Mucosa of rectum (tissue), 2 donors: ENCODE measurements around the gene PSD4.
A peak's percentile ranks its signal among the peaks of the same experiment; 100 is the strongest.

ENCODE experiments used
- H3K27ac ChIP-seq, 2 donors: one replicate each; pipeline ENCODE4 v1.7.0; 2013; ENCODE audit warnings: inconsistent platforms in 2 of 2, low read depth in 2 of 2, low read length in 2 of 2
- H3K27me3 ChIP-seq, 2 donors: one replicate each; pipeline ENCODE4 v1.7.0; 2013; ENCODE audit warnings: low read length in 2 of 2; ENCODE audit not compliant: control insufficient read depth in 2 of 2, insufficient read depth in 2 of 2
- H3K36me3 ChIP-seq, 2 donors: one replicate each; pipeline ENCODE4 v1.7.0; 2013; ENCODE audit warnings: low read length in 2 of 2; ENCODE audit not compliant: control insufficient read depth in 2 of 2, insufficient read depth in 2 of 2
- H3K4me1 ChIP-seq, 2 donors: one replicate each; pipeline ENCODE4 v1.7.0; 2013; ENCODE audit warnings: low read length in 2 of 2, mild to moderate bottlenecking in 1 of 2; ENCODE audit not compliant: control insufficient read depth in 2 of 2, insufficient read depth in 2 of 2
- H3K4me3 ChIP-seq, 2 donors: one replicate each; pipeline ENCODE4 v1.7.0; 2013; ENCODE audit warnings: low read length in 2 of 2
- H3K9ac ChIP-seq, 2 donors: one replicate each; pipeline ENCODE4 v1.7.0; 2013; ENCODE audit warnings: low read length in 2 of 2, low read depth in 1 of 2, mild to moderate bottlenecking in 1 of 2
- H3K9me3 ChIP-seq, 2 donors: one replicate each; pipeline ENCODE4 v1.7.0; 2013; ENCODE audit warnings: low read length in 2 of 2; ENCODE audit not compliant: control insufficient read depth in 2 of 2
- donor health status: healthy.
- donor health status: Normal muscosa, but diverticular disease.

PSD4 gene

GRCh38 chr2:113132414-113133021 is 41.3 kb upstream of the PSD4 start:
- Histone ChIP-seq H3K36me3 (no peaks in the 10 kb centered on the region), H3K9me3 (no peaks in the 10 kb centered on the region), H3K27ac (no peak overlapping the region), H3K9ac (no peak overlapping the region), H3K4me3 (no peak overlapping the region), H3K4me1 (peaks cover 0 to 3% of the 10 kb centered on the region in 2 donors), H3K27me3 (no peaks in the 10 kb centered on the region)

GRCh38 chr2:113133704-113134598 is 39.8 kb upstream of the PSD4 start:
- Histone ChIP-seq H3K9me3 (no peaks in the 10 kb centered on the region), H3K4me1 (peaks cover 5 to 10% of the 10 kb centered on the region in 2 donors), H3K27ac (no peak overlapping the region), H3K27me3 (no peaks in the 10 kb centered on the region), H3K36me3 (no peaks in the 10 kb centered on the region), H3K9ac (no peak overlapping the region), H3K4me3 (no peak overlapping the region)

GRCh38 chr2:113134717-113135116 is 39.1 kb upstream of the PSD4 start:
- H3K36me3 ChIP-seq, result no peaks in the 10 kb centered on the region
- no peak overlapping the region for H3K27ac ChIP-seq
- no peak overlapping the region for H3K9ac ChIP-seq
- peaks cover 5 to 11% of the 10 kb centered on the region in 2 donors for H3K4me1 ChIP-seq
- H3K27me3 ChIP-seq, result no peaks in the 10 kb centered on the region
- no peaks in the 10 kb centered on the region for H3K9me3 ChIP-seq
- no peak overlapping the region for H3K4me3 ChIP-seq

DNA sequence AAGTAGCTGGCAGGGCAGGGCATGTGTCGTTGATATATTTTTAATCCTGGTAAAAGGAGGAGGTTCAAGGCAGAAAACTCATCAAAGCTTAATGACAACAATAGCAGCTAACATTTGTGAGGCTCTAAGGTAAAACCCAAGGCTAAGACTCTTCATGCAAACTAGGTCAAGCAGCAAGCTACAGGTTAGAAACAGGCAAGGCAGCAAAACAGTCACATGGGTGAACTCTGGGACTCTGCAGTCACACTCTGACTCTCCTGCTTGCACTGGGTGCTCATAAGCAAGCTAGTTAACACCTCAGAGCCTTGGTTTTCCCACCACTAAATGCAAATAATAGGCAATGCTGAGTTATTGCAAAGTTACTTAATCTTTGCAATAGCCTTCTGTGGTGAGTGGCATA is 38.5 kb upstream of the PSD4 start:
- H3K36me3 ChIP-seq, result no peaks in the 10 kb centered on the region
- no peak overlapping the region for H3K4me3 ChIP-seq
- no peak overlapping the region for H3K9ac ChIP-seq
- no peaks in the 10 kb centered on the region for H3K27me3 ChIP-seq
- H3K9me3 ChIP-seq, result no peaks in the 10 kb centered on the region
- H3K27ac ChIP-seq, result no peak overlapping the region
- H3K4me1 ChIP-seq, result peaks cover 5 to 11% of the 10 kb centered on the region in 2 donors

DNA sequence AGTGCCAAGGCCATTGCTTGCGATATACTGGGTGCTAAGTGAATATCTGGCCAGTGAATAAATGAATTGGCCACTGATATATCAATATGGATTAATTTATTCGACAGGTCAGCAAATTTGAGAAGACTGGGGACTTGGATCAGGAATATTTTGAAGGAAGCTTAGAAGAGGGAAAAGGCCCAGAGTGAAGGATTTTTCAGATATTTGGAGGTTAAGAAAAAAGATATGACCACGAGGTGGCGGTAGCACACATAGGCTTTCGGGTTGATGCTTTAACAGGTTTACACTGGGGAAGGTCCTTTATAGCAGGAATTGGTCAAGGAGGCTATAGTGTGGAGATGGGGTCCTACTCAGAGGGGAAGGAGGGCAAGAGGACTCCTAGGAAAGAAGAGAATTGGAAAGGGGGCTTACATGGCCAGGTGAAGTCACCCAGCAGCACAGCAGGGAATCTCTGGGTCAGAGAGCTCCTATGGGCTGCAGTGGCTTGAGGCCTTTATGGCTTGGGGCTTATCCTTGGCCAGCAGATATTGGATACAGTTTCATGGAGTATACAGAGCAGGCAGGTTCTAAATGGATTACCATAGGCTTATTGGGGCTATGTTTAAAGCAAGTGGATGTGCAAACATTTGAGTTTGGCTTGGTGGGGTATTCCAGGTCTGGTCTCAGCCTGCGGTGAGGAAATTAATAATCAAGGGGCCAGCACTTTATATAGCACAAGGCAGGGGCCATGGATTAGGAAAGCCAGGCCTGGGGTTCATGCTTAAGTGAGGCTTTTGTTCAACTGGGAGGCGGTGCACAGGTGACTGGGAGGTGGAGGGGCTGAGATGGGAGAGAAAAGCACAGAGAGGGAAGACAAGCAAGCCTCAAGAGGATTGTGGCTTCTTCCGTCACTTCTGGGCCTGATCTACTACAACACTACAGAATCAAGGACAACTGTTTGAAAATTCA is 36.7 kb upstream of the PSD4 start:
- Histone ChIP-seq H3K27me3 (no peaks in the 10 kb centered on the region), H3K27ac (no peak overlapping the region), H3K4me1 (peaks cover 5 to 11% of the 10 kb centered on the region in 2 donors), H3K36me3 (no peaks in the 10 kb centered on the region), H3K4me3 (no peak overlapping the region), H3K9ac (no peak overlapping the region), H3K9me3 (no peaks in the 10 kb centered on the region)

GRCh38 chr2:113137827-113138226 is 35.9 kb upstream of the PSD4 start:
- H3K9me3 ChIP-seq, result no peaks in the 10 kb centered on the region
- H3K4me1 ChIP-seq, result peaks cover 5 to 11% of the 10 kb centered on the region in 2 donors
- no peaks in the 10 kb centered on the region for H3K27me3 ChIP-seq
- no peak overlapping the region for H3K27ac ChIP-seq
- H3K9ac ChIP-seq, result peak overlapping the region in 1 of 2 donors; percentile 47
- H3K4me3 ChIP-seq, result no peak overlapping the region
- H3K36me3 ChIP-seq, result no peaks in the 10 kb centered on the region

DNA sequence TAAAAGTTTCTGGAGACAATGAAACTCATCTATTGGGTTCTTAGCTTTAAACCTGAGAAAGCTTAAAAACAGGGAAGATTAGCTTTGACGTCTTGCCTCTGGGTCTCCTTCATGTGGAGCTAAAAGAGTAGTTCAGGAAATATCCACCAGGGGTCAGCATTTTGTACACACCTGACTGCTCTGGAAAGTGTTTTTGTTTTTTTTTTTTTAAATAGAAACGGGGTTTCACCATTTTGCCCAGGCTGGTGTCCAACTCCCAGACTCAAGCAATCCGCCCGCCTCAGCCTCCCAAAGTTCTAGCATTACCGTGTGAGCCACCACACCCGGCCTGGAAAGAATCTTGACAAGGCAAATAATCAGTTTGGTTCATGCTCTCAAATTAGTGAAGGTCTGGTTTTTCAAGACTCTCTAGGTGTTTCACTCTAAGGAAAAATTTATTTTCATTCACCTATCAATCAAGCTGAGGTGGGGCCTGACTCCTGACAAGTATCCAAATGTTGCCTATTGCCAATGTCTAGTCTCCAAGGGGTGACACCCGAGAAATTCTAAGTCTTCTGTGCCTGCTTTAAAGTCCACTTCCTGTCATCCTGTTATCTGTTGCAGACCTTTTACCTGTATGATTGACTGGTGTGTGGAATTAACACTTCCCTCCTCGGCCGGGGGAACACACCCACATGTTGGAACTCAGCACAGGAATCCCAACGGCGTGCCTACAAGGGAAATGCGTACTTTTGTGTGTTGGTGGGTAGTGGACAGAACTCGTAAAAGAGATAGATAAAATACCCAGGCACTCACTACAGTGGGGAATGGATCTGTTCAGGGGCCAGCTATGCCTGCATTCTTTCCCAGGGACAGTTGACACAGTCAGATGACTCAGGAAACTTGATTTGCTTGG is 35.1 kb upstream of the PSD4 start:
- Histone ChIP-seq H3K27ac (no peak overlapping the region), H3K4me3 (peak overlapping the region; percentile 40 to 58)

GRCh38 chr2:113141451-113141850 is 32.3 kb upstream of the PSD4 start:
- H3K27me3 ChIP-seq, result no peaks in the 10 kb centered on the region
- H3K36me3 ChIP-seq, result no peaks in the 10 kb centered on the region
- H3K4me1 ChIP-seq, result peaks cover 5 to 8% of the 10 kb centered on the region in 2 donors
- H3K4me3 ChIP-seq, result no peak overlapping the region
- no peak overlapping the region for H3K27ac ChIP-seq
- H3K9me3 ChIP-seq, result no peaks in the 10 kb centered on the region
- no peak overlapping the region for H3K9ac ChIP-seq

More for the DNA sequence above, 35.1 kb upstream of the PSD4 start:
- peak overlapping the region; percentile 9 to 47 for H3K9ac ChIP-seq
- no peaks in the 10 kb centered on the region for H3K27me3 ChIP-seq
- no peaks in the 10 kb centered on the region for H3K9me3 ChIP-seq
- H3K4me1 ChIP-seq, result peaks cover 5 to 11% of the 10 kb centered on the region in 2 donors
- no peaks in the 10 kb centered on the region for H3K36me3 ChIP-seq

DNA sequence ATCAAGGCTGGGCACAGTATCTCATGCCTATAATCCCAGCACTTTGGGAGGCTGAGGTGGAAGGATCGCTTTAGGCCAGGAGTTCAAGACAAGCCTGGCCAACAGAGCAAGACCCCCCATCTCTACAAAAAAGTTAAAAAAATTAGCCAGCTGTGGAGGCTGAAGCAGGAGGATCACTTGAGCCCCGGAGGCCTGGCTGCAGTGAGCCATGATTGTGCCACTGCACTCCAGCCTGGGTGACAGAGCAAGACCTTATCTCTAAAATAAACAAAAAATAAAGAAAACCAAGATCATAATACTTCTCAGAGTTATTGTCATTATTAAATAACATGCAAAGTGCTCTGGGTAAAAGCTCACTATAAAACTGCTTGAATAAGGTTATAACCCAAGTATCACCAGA is 31.5 kb upstream of the PSD4 start:
- Histone ChIP-seq H3K4me3 (no peak overlapping the region), H3K9me3 (no peaks in the 10 kb centered on the region), H3K27ac (no peak overlapping the region), H3K36me3 (no peaks in the 10 kb centered on the region), H3K27me3 (no peaks in the 10 kb centered on the region), H3K4me1 (peaks cover 5 to 8% of the 10 kb centered on the region in 2 donors), H3K9ac (no peak overlapping the region)
